Measurements from ENCODE around the gene ENTR1. TPM values are rescaled to one million over a fixed set of nuclear protein-coding genes. Genes with fewer than 3 reads are reported as not detected.

The ENTR1 gene
- total RNA-seq (2014; rRNA removed; shearing (Covaris generic)): 42.3 and 64.2 TPM in 2 replicates

DNA sequence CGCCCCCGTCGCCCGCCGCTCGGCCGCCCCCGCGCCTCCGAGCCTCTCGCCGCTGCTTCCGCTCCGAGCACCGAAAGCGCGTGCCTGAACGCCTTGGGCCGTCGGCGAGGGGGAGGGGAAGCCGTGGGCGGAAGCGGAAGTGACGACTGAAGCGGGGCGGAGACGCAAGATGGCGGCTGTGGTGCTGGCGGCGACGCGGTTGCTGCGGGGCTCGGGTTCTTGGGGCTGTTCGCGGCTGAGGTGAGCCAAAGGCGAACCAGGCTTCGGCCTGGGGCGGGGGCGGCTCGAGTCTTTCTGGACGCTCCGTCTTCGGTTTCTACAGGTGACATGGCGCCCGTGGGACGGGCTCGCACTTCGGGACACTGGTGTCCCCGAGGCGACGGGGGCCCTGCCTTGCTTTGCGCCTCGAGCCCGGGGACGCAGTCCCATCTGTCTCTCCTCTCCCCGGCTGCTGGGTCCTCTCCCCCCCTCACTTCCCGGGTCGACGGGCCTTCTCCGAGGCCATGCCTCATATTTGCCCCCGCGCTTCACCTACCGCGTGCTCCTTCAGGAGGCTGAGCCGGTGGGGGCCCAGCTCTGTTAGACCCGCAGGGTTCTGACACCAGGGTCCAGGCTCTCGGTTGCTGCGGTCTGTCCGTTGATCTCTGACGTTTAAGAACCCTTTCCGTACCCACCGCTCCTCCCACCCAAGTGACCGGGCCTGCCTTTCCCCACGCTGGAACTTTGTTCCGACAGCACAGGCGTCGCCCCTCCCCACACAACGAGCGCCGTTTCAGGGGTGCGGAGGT is at the start of gene ENTR1, which contains the start of gene PMPCA:
Gene ENTR1, minus strand, starts transcription at position 115 of the 788 bp plus-strand sequence. CDS start 217 bp downstream, outside the sequence.
Gene PMPCA, plus strand, starts transcription at position 159 of the 788 bp plus-strand sequence. Its CDS starts 11 bp downstream, at position 170.
- peak; percentile 87 for DNase-seq (ENCODE audit: low read depth)

- DNase-seq (ENCODE audit: low read depth): no peak
These were observed 49.0 kb upstream of the ENTR1 start for GRCh38 chr9:136459425-136459824.

- DNase-seq (ENCODE audit: low read depth): no peak
These were observed 46.9 kb upstream of the ENTR1 start for GRCh38 chr9:136457326-136457725.

DNA sequence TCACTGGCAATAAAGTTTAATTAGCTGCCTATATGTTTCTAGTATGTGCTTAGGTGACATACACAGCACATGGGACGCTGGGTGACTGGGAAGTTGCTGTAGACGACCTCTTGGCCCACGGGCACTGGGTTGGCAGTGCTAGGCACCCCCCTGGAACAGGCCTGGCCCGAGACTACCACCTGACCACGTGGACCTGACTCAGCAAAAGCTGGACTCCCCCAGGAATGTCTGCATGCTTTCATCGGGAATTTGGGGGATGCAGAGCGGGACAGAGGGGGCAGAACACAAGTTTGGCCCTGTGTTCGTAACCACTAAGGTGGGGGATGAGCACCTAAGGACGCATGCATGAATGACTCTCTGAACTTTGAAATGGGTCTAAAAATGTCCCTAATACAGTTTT is 45.8 kb upstream of the ENTR1 start:
- no peak for DNase-seq (ENCODE audit: low read depth)

GRCh38 chr9:136455043-136456002 is 44.9 kb upstream of the ENTR1 start:
- DNase-seq (ENCODE audit: low read depth): no peak

DNA sequence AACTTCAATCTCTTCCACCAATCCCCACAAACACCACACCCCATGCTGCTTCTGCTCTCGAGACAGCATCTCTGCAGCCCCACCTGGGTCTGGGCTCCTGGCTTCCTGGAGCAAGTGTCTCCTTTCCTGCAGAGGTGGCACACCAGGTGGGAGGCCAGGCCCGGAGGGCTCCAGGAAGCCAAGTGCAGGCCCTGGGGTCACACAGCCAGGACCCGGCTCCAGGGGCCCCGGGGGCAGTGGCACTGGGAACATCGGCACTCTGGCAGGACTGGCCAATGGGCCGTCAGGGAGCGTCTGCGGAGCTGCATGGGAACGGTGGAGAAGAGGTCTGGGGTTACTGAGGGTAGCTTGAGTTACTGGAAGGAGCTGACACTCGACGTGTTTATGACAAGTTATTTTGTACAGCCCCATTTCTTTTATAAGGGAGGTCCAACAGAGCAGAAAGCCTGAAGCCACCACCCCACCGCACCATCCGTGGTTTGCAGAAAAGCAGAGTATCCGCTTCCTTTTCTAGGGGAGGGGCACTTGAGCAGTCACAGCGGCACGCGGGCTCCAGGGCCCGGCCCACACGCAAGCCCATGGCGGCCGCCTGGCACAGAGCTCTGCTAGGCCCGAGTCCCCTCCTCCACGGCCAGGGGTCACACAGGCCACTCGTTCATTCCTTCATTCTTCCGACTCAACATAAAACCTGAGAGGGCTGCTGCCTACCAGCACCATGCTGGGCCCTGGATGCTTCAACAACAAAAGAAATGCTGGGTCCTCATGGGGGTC is 43.8 kb upstream of the ENTR1 start:
- DNase-seq (ENCODE audit: low read depth): no peak

- no peak for DNase-seq (ENCODE audit: low read depth)
These were observed 42.9 kb upstream of the ENTR1 start for GRCh38 chr9:136453326-136453725.

DNA sequence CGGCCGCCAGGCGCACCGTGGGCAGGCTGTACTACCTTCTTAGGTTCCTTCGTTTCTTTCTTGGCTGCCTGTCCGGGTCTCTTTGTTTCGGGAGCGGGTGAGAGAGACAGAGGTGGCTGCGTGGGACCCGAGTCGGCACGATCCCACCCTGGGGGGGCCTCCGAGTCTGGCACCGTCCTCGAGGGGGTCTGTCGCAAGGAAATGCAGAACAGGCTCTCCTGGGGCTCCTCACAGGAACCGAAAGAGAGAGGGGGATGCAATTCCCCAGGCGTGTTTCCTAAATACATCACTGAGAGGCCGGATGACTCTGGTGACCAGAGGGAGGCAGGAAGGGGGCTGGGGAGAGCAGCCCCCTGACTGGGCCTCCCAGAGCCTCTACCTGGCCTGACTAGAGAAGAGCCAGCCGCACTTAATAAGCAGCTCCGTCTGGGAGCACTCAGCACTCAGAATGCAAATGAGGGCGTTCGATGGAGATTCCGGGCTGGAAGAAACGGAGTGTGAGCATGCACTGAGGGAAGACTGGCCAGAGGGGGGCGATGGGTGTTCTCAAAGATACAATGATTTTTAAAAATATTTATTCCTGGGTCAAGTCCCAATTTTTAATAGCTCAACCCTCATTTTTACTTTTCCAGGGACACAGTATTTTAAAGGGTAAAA is 40.9 kb upstream of the ENTR1 start:
- no peak for DNase-seq (ENCODE audit: low read depth)

DNA sequence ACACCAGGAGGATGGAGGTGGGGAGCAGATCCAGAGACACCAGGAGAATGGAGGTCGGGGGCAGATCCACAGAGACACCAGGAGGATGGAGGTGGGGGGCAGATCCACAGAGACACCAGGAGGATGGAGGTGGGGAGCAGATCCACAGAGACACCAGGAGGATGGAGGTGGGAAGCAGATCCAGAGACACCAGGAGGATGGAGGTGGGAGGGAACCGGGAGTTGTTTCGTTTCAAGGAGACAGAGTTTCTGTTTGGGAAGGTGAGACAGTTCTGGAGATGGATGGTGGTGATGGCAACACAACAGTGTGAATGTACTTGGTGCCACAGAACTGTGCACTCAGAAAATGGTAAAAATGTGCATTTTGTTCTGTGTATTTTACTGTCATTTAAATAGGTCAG is 38.2 kb upstream of the ENTR1 start:
- DNase-seq (ENCODE audit: low read depth): no peak

GRCh38 chr9:136447173-136447778 is 36.9 kb upstream of the ENTR1 start:
- DNase-seq (ENCODE audit: low read depth): no peak

- DNase-seq (ENCODE audit: low read depth): no peak
These were observed 35.4 kb upstream of the ENTR1 start for GRCh38 chr9:136445799-136446198.

GRCh38 chr9:136444102-136444501 is 33.7 kb upstream of the ENTR1 start:
- no peak for DNase-seq (ENCODE audit: low read depth)

GRCh38 chr9:136443687-136444086 is 33.3 kb upstream of the ENTR1 start:
- DNase-seq (ENCODE audit: low read depth): no peak

DNA sequence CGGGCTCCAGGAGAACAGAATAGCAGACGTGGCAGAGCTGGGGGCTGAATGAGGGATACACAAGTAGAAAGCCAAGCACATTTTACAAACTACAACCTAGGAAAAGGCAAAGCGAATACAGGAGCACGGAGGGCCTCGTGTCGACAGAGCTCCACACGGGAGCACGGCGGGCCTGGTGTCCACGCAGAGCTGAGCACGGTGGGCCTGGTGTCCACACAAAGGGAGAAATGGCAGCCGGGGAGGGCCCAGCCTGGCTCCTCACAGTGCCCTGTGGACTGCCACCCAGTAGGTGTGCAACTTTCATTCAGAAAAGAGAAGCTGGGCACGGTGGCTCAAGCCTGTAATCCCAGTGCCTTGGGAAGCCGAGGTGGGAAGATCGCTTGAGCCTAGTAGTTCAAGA is 32.7 kb upstream of the ENTR1 start:
- no peak for DNase-seq (ENCODE audit: low read depth)

DNA sequence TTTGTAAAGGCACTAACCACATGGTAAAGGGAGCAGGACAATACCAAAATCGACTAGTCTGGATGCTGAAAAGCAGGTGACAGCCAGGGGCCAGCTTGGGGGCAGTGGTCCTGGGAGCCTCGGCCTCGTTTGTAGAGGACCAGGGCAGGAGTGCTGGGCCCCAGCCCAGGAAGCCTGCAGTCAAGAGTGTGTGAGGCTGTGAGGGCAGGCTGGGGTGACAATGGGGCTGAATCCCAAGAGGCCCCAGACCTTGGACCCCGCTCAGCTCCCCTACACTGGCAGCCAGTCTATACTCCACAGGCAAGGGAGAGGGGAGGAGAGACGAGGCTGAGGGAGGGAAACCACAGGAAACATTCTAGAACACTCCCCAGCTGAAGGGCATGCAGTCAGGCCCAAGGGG is 31.9 kb upstream of the ENTR1 start:
- DNase-seq (ENCODE audit: low read depth): no peak

DNA sequence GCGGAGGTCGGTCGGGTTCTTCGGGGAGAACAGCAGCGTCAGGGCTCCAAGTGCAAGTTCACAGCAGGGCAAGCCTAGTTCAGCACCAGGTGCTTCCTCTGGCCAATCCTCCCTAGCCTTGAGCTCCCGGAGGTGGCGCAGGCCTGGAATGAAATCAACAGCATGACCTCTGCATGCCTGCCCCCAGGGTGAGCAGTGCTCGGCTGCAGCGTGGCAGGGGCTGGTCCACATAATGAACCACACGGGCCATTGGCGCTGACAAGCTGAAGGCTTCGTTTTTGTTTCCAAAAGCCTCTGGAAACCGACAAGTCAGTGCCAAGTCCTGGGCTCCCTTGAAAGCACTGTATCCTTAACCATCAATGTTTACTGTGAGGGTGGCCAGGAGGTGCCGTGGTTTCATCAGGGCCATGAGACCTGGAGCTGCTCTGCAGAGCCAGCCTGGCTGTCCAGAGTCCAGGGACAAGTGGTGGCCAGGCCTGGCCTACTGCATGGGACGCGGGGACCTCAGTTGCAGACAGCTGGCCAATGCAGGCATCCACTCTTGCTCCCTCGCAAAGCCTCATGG is 31.3 kb upstream of the ENTR1 start:
- DNase-seq (ENCODE audit: low read depth): no peak

- DNase-seq (ENCODE audit: low read depth): peak; percentile 66
These were observed 30.8 kb upstream of the ENTR1 start for GRCh38 chr9:136441191-136441680.

DNA sequence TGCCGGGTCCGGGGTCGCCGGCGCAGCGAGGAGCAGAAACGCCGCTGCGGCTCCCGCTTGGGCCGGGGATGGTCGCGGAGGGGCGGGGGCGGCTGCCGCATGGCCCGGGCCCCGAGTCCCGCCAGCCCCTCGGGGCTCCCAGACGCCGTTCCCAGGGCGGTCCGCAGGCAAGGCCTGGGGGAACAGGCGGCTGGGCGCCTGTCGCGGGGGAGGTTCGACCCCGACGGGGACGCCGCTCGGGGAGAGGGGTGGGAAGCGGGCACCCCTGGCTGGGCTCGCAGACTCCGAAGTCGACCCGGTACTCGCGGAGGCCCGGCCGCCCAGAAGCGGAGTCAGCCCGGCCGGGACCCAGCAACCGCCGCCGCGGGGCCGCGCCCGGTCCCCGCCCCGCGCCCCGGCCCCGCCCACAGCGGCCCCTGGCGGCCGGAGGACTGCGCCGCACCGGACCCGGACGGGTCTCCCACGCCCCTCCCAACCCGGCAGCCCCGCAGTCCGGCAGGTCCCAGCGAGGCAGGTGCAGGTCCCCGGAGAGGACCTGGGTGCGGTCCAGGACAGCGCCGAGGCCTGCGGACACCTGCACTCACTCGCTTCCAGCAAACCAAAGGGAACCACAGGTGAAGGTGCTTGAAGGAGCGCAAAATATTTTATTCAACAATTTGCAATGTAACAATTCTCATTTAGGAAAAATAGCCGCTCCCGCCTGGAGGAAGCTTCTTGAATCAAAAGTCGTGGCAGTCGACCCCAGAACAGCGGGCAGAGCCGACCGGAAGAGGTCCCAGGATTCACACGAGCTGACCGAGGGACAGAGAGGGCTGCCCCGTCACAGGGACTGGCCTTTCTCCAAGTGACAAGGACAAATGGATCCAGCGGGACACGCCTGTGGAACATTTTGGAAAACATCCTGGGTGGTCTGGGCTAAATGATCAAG is 29.3 kb upstream of the ENTR1 start, which contains the start of gene INPP5E:
Gene INPP5E, minus strand, starts transcription at position 365 of the 928 bp plus-strand sequence. CDS start 426 bp downstream, outside the sequence.
- peak; percentile 55 for DNase-seq (ENCODE audit: low read depth)
